T-helper 2 cell treated with Interferon-gamma antibody and Interleukin-4, amounts not matched to agents 5 μg/mL and 100 μg/mL, for 36 hours (primary cell): ENCODE data around the gene MMP19.
"Not testable (repeated sequence)": the region's sequence is repeated elsewhere in the genome, so short reads cannot be mapped to it uniquely, and the experiment has no call there.

ENCODE experiments used
- DNase-seq: peaks from one replicate; pipeline ENCODE4 v3.0.0; 2021; ENCODE audit warnings: low spot score
- H3K27ac Mint-ChIP-seq: one replicate; pipeline ENCODE4 v1.8.0; 2021; ENCODE audit warnings: mild to moderate bottlenecking, mixed read lengths
- H3K27me3 Mint-ChIP-seq: one replicate; pipeline ENCODE4 v1.8.0; 2021; ENCODE audit warnings: low read depth, mixed read lengths
- H3K36me3 Mint-ChIP-seq: one replicate; pipeline ENCODE4 v1.8.0; 2021; ENCODE audit warnings: low read depth, mixed read lengths
- H3K4me1 Mint-ChIP-seq: one replicate; pipeline ENCODE4 v1.8.0; 2021; ENCODE audit warnings: low read depth, mixed read lengths
- H3K4me3 Mint-ChIP-seq: one replicate; pipeline ENCODE4 v1.8.0; 2022; ENCODE audit warnings: mild to moderate bottlenecking, moderate library complexity, mixed read lengths
- H3K9me3 Mint-ChIP-seq: one replicate; pipeline ENCODE4 v1.8.0; 2021; ENCODE audit warnings: mixed read lengths

Gene MMP19

GRCh38 chr12:55850401-55850800 is 7.7 kb upstream of the MMP19 start:
- no peaks in the 10 kb centered on the region for H3K36me3 Mint-ChIP-seq
- DNase-seq, result no peak
- peaks cover 9% of the 10 kb centered on the region for H3K27me3 Mint-ChIP-seq
- H3K4me1 Mint-ChIP-seq, result peaks cover 2% of the 10 kb centered on the region
- H3K27ac Mint-ChIP-seq, result no peak overlapping the region
- H3K9me3 Mint-ChIP-seq, result no peaks in the 10 kb centered on the region
- no peak overlapping the region for H3K4me3 Mint-ChIP-seq

GRCh38 chr12:55849616-55850343 is 7.0 kb upstream of the MMP19 start:
- peaks cover 2% of the 10 kb centered on the region for H3K4me1 Mint-ChIP-seq
- no peaks in the 10 kb centered on the region for H3K36me3 Mint-ChIP-seq
- no peak for DNase-seq
- H3K27me3 Mint-ChIP-seq, result peaks cover 9% of the 10 kb centered on the region
- H3K9me3 Mint-ChIP-seq, result no peaks in the 10 kb centered on the region
- no peak overlapping the region for H3K27ac Mint-ChIP-seq
- no peak overlapping the region for H3K4me3 Mint-ChIP-seq

- no peak for DNase-seq
- H3K9me3 Mint-ChIP-seq, result no peaks in the 10 kb centered on the region
- no peak overlapping the region for H3K4me3 Mint-ChIP-seq
- H3K27ac Mint-ChIP-seq, result no peak overlapping the region
- no peaks in the 10 kb centered on the region for H3K36me3 Mint-ChIP-seq
- peaks cover 9% of the 10 kb centered on the region for H3K27me3 Mint-ChIP-seq
- H3K4me1 Mint-ChIP-seq, result peaks cover 2% of the 10 kb centered on the region
Observed at GRCh38 chr12:55847603-55848291, 5.0 kb upstream of the MMP19 start.

- peaks cover 2% of the 10 kb centered on the region for H3K4me1 Mint-ChIP-seq
- H3K9me3 Mint-ChIP-seq, result no peaks in the 10 kb centered on the region
- H3K27me3 Mint-ChIP-seq, result peaks cover 9% of the 10 kb centered on the region
- no peak for DNase-seq
- H3K4me3 Mint-ChIP-seq, result no peak overlapping the region
- H3K36me3 Mint-ChIP-seq, result no peaks in the 10 kb centered on the region
- H3K27ac Mint-ChIP-seq, result no peak overlapping the region
Observed at GRCh38 chr12:55847033-55847432, 4.3 kb upstream of the MMP19 start.

- no peak for DNase-seq
- Mint-ChIP-seq H3K4me3 (no peak overlapping the region), H3K27ac (no peak overlapping the region), H3K4me1 (peaks cover 2% of the 10 kb centered on the region), H3K27me3 (peaks cover 9% of the 10 kb centered on the region), H3K36me3 (no peaks in the 10 kb centered on the region), H3K9me3 (no peaks in the 10 kb centered on the region)
Observed at GRCh38 chr12:55845785-55846496, 3.2 kb upstream of the MMP19 start.

GRCh38 chr12:55845361-55845760 is 2.6 kb upstream of the MMP19 start:
- H3K36me3 Mint-ChIP-seq, result no peaks in the 10 kb centered on the region
- H3K27me3 Mint-ChIP-seq, result peaks cover 7% of the 10 kb centered on the region
- H3K4me3 Mint-ChIP-seq, result no peak overlapping the region
- no peaks in the 10 kb centered on the region for H3K9me3 Mint-ChIP-seq
- H3K4me1 Mint-ChIP-seq, result peaks cover 2% of the 10 kb centered on the region
- DNase-seq, result no peak
- H3K27ac Mint-ChIP-seq, result no peak overlapping the region

GRCh38 chr12:55844961-55845360 is 2.2 kb upstream of the MMP19 start:
- peaks cover 4% of the 10 kb centered on the region for H3K27me3 Mint-ChIP-seq
- no peak for DNase-seq
- H3K4me3 Mint-ChIP-seq, result no peak overlapping the region
- peaks cover 2% of the 10 kb centered on the region for H3K4me1 Mint-ChIP-seq
- no peaks in the 10 kb centered on the region for H3K36me3 Mint-ChIP-seq
- no peaks in the 10 kb centered on the region for H3K9me3 Mint-ChIP-seq
- no peak overlapping the region for H3K27ac Mint-ChIP-seq

- Mint-ChIP-seq H3K4me3 (no peak overlapping the region), H3K36me3 (no peaks in the 10 kb centered on the region), H3K9me3 (no peaks in the 10 kb centered on the region), H3K27me3 (no peaks in the 10 kb centered on the region), H3K4me1 (peaks cover 2% of the 10 kb centered on the region), H3K27ac (no peak overlapping the region)
- DNase-seq, result no peak
Observed at GRCh38 chr12:55843431-55843830, 695 bp upstream of the MMP19 start.

- DNase-seq, result no peak
- H3K36me3 Mint-ChIP-seq, result no peaks in the 10 kb centered on the region
- no peaks in the 10 kb centered on the region for H3K27me3 Mint-ChIP-seq
- peaks cover 6% of the 10 kb centered on the region for H3K4me1 Mint-ChIP-seq
- H3K27ac Mint-ChIP-seq, result no peak overlapping the region
- H3K9me3 Mint-ChIP-seq, result no peaks in the 10 kb centered on the region
- H3K4me3 Mint-ChIP-seq, result no peak overlapping the region
Observed at GRCh38 chr12:55840581-55841351, 2.0 kb downstream of the MMP19 start.

GRCh38 chr12:55839345-55840140 is 3.2 kb downstream of the MMP19 start:
- H3K27ac Mint-ChIP-seq, result no peak overlapping the region
- H3K36me3 Mint-ChIP-seq, result no peaks in the 10 kb centered on the region
- H3K27me3 Mint-ChIP-seq, result no peaks in the 10 kb centered on the region
- H3K9me3 Mint-ChIP-seq, result no peaks in the 10 kb centered on the region
- no peak for DNase-seq
- no peak overlapping the region for H3K4me3 Mint-ChIP-seq
- peaks cover 6% of the 10 kb centered on the region for H3K4me1 Mint-ChIP-seq

GRCh38 chr12:55838361-55838760 is 4.4 kb downstream of the MMP19 start:
- Mint-ChIP-seq H3K4me3 (no peak overlapping the region), H3K4me1 (peaks cover 6% of the 10 kb centered on the region), H3K36me3 (no peaks in the 10 kb centered on the region), H3K9me3 (no peaks in the 10 kb centered on the region), H3K27ac (no peak overlapping the region), H3K27me3 (no peaks in the 10 kb centered on the region)
- DNase-seq, result no peak

- not testable (repeated sequence) for DNase-seq, H3K4me3 Mint-ChIP-seq, H3K27me3 Mint-ChIP-seq, H3K9me3 Mint-ChIP-seq, H3K27ac Mint-ChIP-seq, H3K36me3 Mint-ChIP-seq
- H3K4me1 Mint-ChIP-seq, result peaks cover 22% of the 10 kb centered on the region
Observed at GRCh38 chr12:55834400-55834799, 8.3 kb downstream of the MMP19 start.

- Mint-ChIP-seq H3K36me3 (peaks cover 7% of the 10 kb centered on the region), H3K27ac (no peak overlapping the region), H3K27me3 (no peaks in the 10 kb centered on the region), H3K4me1 (peaks cover 27% of the 10 kb centered on the region), H3K9me3 (no peaks in the 10 kb centered on the region), H3K4me3 (no peak overlapping the region)
- DNase-seq, result no peak
Observed at GRCh38 chr12:55833056-55833455, 9.7 kb downstream of the MMP19 start.
